ENCODE measurements around the gene VWF. TPM values are rescaled to one million over a fixed set of nuclear protein-coding genes. Genes with fewer than 3 reads are reported as not detected.

VWF gene
- total RNA-seq, 1 donor from 2014 or later: 2.2 TPM

- no peak for DNase-seq (ENCODE audit: low read depth)
These were observed 65.8 kb downstream of the VWF start for GRCh38 chr12:6058481-6059161.

- no peak for DNase-seq (ENCODE audit: low read depth)
These were observed 66.8 kb downstream of the VWF start for GRCh38 chr12:6057700-6058099.

- no peak for DNase-seq (ENCODE audit: low read depth)
These were observed 67.8 kb downstream of the VWF start for GRCh38 chr12:6056406-6057240.

GRCh38 chr12:6053541-6053940, 70.9 kb downstream of the VWF start:
- peak; percentile 91 for DNase-seq (ENCODE audit: low read depth)

GRCh38 chr12:6052940-6053329, 71.5 kb downstream of the VWF start:
- DNase-seq (ENCODE audit: low read depth): peak; percentile 40

GRCh38 chr12:6052206-6052939, 72.1 kb downstream of the VWF start:
- DNase-seq (ENCODE audit: low read depth): no peak

- no peak for DNase-seq (ENCODE audit: low read depth)
These were observed 74.5 kb downstream of the VWF start for GRCh38 chr12:6049992-6050391.

GRCh38 chr12:6049587-6049986, 74.9 kb downstream of the VWF start:
- DNase-seq (ENCODE audit: low read depth): no peak

- no peak for DNase-seq (ENCODE audit: low read depth)
These were observed 76.9 kb downstream of the VWF start for GRCh38 chr12:6047249-6048237.

GRCh38 chr12:6046511-6047180, 77.8 kb downstream of the VWF start:
- no peak for DNase-seq (ENCODE audit: low read depth)

- no peak for DNase-seq (ENCODE audit: low read depth)
These were observed 79.0 kb downstream of the VWF start for GRCh38 chr12:6045438-6045837.

GRCh38 chr12:6044082-6044481, 80.4 kb downstream of the VWF start:
- DNase-seq (ENCODE audit: low read depth): peak; percentile 43

GRCh38 chr12:6042446-6042845, 82.0 kb downstream of the VWF start:
- DNase-seq (ENCODE audit: low read depth): no peak

- DNase-seq (ENCODE audit: low read depth): no peak
These were observed 82.6 kb downstream of the VWF start for GRCh38 chr12:6041891-6042290.

GRCh38 chr12:6040815-6041214, 83.7 kb downstream of the VWF start:
- no peak for DNase-seq (ENCODE audit: low read depth)

GRCh38 chr12:6039894-6040601, 84.4 kb downstream of the VWF start:
- DNase-seq (ENCODE audit: low read depth): peak; percentile 60

- DNase-seq (ENCODE audit: low read depth): peak; percentile 81
These were observed 86.3 kb downstream of the VWF start for GRCh38 chr12:6038160-6038559.

- no peak for DNase-seq (ENCODE audit: low read depth)
These were observed 87.0 kb downstream of the VWF start for GRCh38 chr12:6037459-6037858.

GRCh38 chr12:6036509-6036908, 88.0 kb downstream of the VWF start:
- DNase-seq (ENCODE audit: low read depth): no peak

GRCh38 chr12:6034596-6034995, 89.9 kb downstream of the VWF start:
- no peak for DNase-seq (ENCODE audit: low read depth)

Data from renal cortical epithelial cell (primary cell).